HG02759 (cell line): Measurements from ENCODE around the gene DIABLO.
"Not testable (repeated sequence)": the region's sequence is repeated elsewhere in the genome, so short reads cannot be mapped to it uniquely, and the experiment has no call there.

Experiments
- ATAC-seq: cut with Tn5 transposase; IDR thresholded peaks from one replicate; pipeline ENCODE4 v1.9.1; 2021; ENCODE audit warnings: mild to moderate bottlenecking, moderate library complexity; ENCODE audit not compliant: unreplicated experiment

The DIABLO gene

DNA sequence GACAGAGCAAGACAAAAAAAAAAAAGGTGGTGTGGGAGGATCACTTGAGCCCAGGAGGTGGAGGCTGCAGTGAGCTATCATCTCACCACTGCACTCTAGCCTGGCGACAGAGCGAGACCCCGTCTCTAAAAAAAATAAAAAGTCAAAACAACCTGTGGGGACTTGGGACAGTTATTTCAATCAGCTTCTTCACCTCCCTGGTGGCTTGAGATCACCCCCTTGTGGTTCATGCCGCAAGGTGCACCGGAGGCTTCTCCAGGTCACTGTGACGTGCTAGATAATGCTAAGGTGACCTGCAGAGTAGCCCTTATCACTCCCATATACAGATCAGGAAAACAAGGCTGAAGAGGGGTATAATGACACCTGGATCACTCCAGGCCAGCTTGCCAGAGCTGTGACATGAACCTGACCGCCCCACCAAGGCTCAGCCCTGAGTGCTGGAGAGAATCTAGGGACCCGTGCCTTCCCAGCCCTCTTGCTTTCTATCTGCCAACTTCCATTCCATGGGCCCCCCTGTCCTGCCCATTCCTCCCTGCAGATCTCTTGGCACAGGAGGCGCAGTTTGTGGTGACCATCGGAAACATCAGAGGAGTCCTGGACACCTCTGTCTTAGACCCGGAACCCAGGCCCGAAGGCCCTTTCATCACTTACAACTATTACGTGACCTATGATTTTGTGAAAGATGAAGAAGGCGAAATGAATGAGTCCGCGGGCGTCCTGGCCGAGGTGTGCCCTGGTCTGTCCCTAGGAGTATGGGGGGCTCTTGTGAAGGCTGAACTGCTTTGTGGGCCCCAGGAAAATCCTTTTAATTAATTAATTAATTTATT lies 34.8 kb downstream of the DIABLO start:
- ATAC-seq: no peak

DNA sequence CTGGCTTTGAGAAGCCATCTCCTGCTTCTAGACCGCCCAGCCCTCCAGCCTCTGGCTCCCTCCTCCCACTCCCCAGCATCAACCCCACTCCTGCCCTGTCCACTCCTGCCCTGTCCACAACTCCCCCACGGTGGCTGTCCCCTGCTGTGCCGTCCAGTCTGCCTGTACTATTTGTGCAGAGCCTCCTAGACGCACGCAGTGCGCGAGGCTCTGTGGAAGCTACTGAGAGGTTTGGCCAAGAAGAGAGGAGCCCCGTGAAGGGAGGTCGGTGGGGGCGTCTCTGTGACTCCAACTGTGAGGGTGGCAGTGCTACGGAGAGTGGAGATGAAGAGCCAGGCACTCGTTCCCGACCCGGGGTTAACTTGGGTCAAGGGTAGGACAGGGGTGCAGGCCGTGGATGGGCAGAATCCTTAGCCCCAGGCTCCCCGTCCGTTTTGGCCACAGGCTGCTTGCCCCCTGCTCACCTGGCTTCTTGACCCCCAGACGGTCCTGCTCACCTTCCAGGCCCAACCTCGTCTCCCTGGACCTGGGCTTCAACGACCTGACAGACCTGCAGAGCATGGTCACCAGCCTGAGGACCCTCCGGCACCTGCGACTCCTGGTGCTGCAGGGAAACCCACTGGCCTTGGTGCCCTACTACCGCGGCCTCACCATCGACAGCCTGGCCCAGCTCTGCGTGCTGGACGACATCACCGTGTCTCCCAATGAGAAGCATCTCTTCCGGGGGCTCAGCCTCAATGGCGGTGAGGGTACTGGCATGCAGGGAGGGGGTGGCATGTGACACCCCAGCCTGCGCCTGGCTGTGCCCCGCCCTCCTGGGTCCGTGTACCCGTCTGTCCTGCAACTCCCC lies 36.0 kb downstream of the DIABLO start:
- ATAC-seq: no peak

DNA sequence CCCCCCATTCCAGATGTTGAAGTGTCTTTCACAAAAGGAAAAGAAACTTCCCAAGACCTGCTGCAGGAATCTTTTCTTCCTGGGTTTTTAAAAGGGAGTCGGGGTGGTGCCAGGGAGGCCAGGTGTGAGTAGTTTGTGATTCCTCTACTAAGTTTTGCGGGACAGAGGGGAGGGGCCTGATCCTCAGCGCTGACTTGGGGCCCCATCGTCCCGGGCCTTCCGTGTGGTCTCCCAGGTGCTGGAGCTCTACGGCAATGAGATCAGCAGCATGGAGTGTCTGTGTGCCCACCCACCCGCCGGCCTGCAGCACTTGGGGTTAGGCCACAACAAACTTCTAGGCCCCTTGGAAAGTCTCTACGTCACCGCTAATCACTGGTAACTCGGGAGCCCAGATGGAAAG lies 38.4 kb downstream of the DIABLO start:
- ATAC-seq: no peak

DNA sequence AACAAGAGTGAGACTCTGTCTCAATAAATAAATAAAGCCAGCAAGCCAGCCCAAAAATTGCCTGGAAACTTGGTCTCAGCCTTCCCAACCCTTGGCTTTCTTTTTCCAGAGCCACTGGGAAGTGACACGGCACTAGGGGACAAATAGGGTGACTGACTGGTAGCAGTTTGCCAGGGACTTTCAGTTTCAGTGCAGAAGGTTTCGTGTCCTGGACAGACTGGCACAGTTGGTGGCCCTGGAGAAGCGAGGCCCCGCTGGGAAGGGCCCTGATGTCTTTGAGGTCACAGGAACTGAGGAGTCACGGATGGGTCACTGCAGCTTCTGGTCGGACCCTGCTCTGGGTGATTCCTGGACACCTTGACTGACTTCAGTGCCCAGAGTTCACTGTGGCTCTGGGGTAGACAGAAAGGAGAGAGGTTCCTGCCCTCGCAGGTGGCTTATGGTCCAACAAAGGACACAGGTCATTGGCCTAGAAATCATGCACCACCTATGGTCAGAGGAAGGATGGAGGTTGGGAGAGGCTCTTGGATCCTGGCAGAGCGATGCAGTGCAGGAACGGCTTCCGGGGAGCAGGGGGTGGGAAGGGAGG lies 40.3 kb downstream of the DIABLO start:
- no peak for ATAC-seq

DNA sequence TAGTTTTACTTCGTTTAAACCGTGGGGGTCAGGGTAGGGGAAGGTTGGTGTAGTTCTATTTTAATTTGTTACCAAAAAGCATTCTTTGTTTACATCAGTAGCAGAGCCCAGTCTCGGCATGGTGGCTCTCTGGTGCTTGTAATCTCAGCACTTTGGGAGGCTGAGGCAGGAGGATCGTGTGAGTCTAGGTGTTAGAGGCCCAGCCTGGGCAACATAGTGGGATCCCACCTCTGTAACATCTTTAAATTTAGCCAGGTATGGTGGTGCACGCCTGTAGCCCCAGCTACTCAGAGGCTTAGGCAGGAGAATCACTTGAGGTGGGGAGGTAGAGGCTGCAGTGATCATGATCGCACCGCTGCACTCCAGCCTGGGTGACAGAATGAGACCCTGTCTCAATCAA lies 40.8 kb downstream of the DIABLO start:
- no peak for ATAC-seq

DNA sequence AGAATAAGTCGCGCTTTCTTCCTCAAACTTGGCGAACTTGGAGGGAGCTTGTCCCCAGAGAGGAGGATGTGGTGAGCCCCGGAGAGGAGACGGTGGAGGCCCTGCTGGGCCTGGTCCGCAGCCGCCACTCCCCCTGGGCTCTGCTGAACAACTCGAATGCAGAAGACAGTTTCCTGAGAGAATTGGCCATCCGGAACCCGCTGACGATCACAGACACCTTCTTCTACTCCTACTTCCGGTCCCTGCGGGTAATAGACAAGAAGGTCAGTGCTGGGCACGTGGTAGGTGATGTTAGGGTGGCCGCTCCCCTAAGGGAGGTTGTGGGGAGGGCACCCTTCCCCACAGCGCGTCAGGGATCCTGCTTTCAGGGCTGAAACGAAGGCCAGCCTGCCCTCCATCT lies 41.3 kb downstream of the DIABLO start:
- no peak for ATAC-seq

DNA sequence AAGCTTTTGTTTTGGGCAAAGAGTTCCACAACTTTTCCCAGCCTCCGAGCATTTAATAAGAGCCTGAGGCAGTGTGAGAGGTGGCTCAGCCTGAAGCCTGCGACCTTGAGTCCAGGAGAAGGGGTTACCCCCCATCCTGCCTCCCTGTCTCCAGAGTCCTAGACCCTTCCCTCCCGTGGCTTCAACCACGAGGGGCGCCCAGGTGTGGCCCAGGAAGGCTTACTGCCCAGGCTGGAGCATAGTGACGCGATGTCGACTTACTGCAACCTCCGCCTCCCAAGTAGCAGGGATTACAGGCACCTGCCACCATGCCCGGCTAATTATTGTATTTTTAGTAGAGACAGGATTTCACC lies 42.3 kb downstream of the DIABLO start:
- ATAC-seq: no peak

DNA sequence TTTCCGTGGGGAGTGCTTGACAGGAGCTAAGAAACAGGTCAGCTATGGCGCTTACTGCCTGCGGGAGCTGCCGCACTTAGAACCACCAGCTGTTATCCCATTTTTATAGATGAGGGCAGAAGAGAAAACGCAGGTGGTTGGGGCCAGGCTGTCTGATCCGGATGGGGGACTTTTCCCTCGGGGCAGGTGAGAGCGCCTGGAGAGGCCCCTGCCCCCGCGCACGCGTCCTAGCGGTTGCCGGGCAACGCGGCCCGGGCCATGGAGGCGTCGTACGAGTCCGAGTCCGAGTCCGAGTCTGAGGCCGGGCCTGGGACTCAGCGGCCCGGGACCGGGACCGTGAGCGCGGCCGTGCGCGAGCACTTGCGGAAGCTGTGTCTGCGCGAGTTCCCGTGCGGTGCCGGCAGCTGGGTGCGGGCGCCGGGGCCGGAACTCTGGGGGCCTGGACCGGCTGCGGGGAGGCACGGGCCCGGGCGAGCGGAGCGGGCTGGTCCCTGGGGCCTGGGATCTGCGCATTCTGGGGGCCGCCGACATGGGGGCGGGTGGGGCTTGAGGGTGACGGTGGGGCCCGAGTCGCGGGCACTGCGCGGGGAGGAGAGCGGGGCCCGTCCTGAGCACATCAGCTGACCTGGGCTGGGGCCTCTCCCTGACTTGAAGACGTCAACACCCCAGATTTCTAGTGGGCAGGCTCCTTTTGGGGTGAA lies 42.8 kb downstream of the DIABLO start, which contains the start of gene LRRC43:
LRRC43 (plus strand) TSS at position 237 of the 701 bp plus-strand sequence; CDS start at position 259, 22 bp downstream.
- ATAC-seq: no peak

DNA sequence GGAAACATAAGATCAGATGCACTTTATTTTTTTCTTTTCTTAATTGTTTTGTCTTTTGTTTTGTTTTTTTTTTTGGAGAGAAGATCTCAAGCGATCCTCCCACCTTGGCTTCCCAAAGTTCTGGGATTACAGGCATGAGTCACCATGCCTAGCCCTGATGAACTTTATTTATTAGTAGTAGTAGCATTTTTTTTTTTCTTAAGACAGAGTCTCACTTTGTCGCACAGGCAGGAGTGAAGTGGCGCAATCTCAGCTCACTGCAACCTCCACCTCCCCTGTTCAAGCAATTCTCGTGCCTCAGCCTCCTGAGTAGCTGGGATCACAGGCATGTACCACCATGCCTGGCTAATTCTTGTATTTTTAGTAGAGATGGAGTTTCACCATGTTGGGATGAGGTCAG lies 49.4 kb downstream of the DIABLO start:
- not testable (repeated sequence) for ATAC-seq

DNA sequence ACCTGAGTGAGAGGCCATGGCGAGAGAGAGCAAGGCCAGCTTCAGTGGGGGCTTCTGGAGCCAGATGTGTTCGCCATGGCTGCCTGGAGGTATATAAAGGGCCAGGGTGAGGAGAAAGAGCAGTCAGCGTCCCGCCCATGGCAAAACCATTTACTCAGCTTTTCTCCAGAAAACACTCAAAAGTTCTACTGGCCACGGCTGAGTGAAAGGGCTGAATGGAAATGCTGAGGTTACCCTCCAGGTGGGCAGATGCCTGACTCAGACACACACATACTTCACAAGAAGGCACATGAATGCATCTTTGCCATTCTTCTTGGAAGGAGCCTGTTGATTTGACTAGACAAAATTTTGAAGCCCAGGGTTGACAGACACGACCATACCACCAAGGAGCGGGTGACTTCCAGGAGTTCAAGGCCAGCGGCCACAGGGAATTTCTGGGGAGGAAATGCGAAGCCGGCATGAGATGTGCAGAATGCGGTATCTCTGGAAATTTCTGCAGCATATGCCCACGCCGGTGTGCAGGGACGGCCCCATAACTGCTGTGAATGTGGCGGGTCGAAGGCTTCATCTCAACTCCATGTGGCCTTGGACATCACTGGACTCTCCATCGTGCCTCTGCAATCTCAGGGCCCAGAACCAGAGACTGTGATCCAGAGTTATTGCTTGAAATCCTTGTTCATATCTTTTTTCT lies 51.6 kb downstream of the DIABLO start, which contains the start of gene IL31:
IL31 (minus strand) TSS at position 67 of the 691 bp plus-strand sequence; CDS start at position 18, 49 bp downstream.
- ATAC-seq: no peak

DNA sequence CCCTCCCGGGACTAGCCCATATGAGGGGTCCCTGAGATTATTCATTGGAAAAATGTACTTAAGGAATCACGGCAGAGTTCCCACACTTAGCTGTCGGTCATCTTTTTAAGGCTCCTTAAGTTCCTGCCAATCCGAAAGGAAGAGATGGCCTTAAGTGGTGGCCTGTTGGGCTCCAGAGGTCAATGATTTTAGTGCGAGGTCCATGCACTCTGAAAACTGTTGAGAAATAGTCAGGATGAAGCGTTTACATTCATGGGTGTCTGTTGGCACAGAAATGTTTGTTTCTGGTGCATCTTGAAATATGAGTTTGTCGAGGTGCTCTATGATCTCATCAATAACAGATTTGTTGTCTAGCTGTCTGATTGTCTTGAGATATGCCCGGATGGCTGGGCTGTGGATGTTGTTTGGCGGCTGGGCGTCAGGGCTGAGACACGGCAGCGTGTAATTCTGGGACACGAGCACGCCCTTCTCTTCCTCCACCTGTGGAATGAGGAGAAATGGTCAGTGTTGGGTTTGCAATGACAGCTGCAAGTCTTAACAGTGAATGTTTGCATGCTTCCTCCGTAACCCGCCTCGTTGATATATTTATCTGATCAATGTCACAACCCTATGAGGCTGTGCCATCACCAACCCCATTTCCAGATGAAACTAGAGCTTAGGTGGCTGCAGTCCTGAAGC lies 53.5 kb downstream of the DIABLO start:
- no peak for ATAC-seq

DNA sequence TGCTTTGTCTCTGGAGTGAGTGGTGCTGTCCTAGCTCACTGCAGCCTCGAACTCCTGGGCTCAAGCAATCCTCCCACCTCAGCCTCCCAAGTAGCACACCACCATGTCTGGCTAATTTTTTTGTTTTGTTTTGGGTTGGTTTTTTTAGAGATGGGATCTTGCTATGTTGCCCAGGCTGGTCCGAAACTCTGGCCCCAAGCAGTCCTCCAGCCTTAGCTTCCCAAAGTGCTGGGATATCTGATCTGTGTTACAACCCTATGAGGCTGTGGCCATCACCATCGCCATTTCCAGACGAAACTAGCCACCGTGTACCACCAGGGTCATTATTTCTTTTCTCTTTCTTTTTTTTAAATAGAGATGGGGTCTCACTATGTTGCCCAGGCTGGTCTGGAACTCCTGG lies 54.5 kb downstream of the DIABLO start:
- no peak for ATAC-seq

DNA sequence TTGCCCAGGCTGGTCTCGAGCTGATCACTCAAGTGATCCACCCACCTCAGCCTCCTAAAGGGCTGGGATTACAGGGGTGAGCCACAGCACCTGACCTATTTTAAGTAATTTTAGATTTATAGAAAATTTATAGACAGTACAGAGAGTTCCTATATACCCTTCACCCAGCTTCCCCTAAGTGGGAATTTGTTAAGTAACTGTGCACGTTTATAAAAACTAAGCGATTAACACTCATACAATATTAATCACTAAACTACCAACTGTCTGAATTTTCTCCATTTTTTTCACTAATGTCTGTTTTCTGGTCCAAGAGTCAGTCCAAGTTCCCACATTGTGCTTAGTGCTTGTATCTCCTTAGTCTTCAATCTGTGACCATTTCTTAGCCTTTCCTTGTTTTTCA lies 57.4 kb downstream of the DIABLO start:
- no peak for ATAC-seq

DNA sequence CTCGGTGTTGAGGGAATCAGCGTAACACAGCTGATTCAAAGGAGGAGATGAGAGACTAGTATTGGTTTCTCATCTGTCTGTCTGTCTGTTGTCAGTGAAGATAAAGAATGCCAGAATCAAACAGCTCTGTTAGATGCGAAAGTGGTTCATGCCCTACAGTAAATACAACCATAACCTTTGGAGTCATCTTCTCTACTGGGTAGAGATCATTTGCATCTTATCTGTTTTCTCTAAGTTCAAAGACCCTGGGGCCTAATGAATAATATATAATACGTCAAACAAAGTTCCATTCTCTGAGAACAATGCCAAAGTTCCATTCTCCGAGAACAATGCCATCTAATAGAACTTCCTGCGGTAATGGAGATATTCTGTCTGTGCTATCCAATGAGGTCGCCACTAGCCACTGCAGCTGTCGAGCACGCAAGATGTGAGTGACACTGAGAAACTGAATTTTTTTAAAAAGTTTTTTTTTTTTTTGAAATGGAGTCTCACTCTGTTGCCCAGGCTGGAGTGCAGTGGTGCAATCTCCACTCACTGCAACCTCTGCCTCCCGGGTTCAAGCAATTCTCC lies 58.4 kb downstream of the DIABLO start:
- no peak for ATAC-seq

DNA sequence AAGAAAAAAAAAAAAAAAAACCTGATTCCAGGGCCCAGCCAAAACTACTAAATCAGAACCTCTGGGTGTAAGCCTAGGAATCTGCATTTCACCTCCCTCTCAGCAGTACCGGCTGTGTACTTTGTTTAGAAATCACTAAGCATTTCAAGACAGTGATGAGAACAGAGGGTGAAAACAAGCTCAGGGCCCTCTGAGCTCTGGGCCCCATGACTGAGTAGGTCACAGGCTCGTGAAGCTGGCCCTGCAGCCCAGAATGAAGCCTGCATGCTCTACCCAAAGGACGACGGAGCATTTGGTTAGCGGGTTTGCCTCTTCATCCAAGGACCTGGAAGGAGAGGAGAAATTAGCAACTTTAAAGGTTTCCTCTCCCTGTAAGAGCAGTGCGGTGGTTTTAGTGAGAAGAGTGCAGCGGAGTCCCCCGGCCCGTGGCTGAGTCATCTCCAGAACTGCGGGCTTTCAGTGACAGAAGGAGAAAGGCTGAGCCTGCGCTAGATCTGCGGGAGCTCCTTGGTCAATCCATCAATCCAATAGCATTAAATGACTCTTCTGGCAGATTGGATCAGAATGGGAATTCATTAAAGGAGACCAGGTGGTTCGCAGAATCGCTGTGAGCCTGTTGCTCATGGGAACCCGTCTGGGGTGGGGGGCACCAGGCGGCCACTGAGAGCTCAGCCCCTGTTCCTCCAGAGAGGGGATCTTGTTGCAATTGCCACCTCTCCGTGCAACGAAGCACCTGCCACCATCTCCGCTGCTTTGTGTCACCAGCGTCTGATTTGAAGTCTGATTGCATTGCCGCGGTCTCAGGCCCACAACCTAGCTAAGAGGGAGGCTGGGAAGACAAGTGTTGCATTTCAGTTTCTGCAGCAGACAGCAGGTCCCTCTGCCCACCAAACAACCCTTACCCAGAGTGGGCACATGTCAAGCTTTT lies 59.2 kb downstream of the DIABLO start:
- no peak for ATAC-seq

DNA sequence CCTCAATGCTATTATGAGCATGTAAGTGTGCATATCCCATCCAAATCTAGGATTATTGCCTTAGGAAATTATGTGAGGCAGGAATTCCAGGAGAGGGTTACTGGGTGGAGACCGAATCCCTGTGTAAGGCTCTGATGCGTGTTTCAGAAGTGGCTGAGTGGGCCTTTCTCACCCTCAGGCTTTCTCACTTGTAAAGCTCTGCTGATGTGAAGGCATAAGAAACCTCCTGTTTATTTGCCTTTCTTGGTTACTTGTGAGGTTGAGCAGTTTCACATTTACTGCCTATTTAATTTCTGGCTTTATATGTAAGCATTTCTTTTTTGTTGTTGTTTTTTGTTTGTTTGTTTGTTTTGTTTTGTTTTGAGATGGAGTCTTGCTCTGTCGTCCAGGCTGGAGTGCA lies 62.9 kb downstream of the DIABLO start:
- ATAC-seq: no peak

DNA sequence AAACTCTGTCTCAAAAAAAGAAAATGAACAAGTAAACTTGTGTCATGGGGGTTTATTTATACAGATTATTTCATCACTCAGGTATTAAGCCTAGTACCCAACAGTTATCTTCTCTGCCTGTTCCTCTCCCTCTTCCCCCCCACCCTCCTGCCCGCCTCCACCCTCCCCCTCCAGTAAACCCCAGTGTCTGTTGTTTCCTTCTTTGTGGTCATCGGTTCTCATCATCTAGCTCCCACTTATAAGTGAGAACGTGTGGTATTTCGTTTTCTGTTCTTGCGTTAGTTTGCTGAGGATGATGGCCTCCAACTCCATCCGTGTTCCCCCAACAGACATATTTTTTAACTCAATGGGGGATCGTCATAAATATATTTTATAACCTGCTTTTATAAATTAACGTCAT lies 64.2 kb downstream of the DIABLO start:
- ATAC-seq: no peak

DNA sequence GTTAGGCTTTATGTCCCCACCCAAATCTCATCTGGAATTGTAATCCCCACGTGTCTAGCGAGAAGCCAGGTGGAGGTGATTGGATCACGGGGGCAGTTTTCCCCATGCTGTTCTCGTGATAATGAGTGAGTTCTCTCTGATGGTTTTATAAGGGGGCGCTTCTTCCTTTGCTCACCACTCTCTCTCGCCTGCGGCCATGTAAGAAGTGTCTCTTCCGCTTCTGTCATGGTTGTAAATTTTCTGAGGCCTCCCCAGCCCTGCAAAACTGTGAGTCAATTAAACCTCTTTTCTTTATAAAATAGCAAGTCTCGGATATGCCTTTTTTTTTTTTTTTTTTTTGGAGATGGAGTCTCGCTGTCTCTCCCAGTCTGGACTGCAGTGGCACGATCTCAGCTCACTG lies 65.1 kb downstream of the DIABLO start:
- no peak for ATAC-seq
